Peyer's patch (tissue), 4 donors: ENCODE measurements around the gene PIK3C2A.

Experiments used
- CTCF ChIP-seq, 6 experiments: fragments of 450-650 bp in 4 of 6; fragments of 200-600 bp in 2 of 6; sonication (generic) in 1 of 6; IDR thresholded peaks; one replicate each; pipeline ENCODE4 v1.5.1; 2017 to 2019; ENCODE audit warnings: antibody characterized with exemption in 6 of 6, mild to moderate bottlenecking in 3 of 6, moderate library complexity in 1 of 6
- POLR2A ChIP-seq, 2 donors: fragments of 450-650 bp; IDR thresholded peaks; one replicate each; pipeline ENCODE4 v1.5.1; 2017; ENCODE audit warnings: antibody characterized with exemption in 2 of 2, mild to moderate bottlenecking in 2 of 2, moderate library complexity in 2 of 2

- TF ChIP-seq CTCF (IDR thresholded peaks at IDR 0.05) (no peak), POLR2A (IDR thresholded peaks at IDR 0.05) (no peak)
Measured at GRCh38 chr11:17165247-17165890, 42.4 kb downstream of the PIK3C2A start.
